Hematopoietic multipotent progenitor cell (in vitro differentiated cells): ENCODE results near the gene C21orf91. TPM values are rescaled to one million over a fixed set of nuclear protein-coding genes. Genes with fewer than 3 reads are reported as not detected.
A peak's percentile ranks its signal among the peaks of the same experiment; 100 is the strongest.
"Not testable (repeated sequence)": the region's sequence is repeated elsewhere in the genome, so short reads cannot be mapped to it uniquely, and the experiment has no call there.

ENCODE experiments used
- DNase-seq, 3 donors: peaks; one replicate each; pipeline ENCODE4 v3.0.0-alpha.2; 2011 to 2015; ENCODE audit warnings: low read depth in 2 of 3, low spot score in 2 of 3
- total RNA-seq: library from RNA; depleted of rRNA; stranded (reverse); fragments of >200 nt; gene quantifications from one replicate; pipeline ENCODE4 v1.2.3, GENCODE V29; 2012

The C21orf91 gene
- total RNA-seq, 1 donor, result 7.8 TPM

- no peak for DNase-seq
Measured at GRCh38 chr21:17781524-17781923, 37.6 kb downstream of the C21orf91 start.

- DNase-seq, result peak in 1 of 3 donors; percentile 59
Measured at GRCh38 chr21:17780539-17780938, 38.6 kb downstream of the C21orf91 start.

DNA sequence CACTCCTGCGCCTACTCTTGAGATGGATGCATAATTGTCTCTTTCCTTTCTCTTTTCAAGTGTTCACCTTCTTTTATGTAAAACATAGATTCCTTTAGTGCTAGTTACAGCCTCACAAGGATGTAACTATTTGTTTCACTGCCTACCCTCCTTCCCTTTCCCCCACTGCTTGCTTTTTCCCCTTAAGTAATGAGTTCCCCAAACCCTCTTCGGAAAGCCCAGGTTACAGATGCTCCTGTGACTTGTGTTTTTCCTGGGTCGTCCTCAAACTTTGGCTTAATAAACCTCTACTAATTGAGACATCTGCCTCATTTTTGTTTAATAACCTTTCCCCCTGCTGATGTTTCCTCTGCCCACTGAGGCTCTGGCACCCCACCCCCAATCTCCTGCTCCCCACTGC is 39.2 kb downstream of the C21orf91 start:
- DNase-seq, result no peak

GRCh38 chr21:17779496-17779895 is 39.7 kb downstream of the C21orf91 start:
- DNase-seq, result no peak

DNA sequence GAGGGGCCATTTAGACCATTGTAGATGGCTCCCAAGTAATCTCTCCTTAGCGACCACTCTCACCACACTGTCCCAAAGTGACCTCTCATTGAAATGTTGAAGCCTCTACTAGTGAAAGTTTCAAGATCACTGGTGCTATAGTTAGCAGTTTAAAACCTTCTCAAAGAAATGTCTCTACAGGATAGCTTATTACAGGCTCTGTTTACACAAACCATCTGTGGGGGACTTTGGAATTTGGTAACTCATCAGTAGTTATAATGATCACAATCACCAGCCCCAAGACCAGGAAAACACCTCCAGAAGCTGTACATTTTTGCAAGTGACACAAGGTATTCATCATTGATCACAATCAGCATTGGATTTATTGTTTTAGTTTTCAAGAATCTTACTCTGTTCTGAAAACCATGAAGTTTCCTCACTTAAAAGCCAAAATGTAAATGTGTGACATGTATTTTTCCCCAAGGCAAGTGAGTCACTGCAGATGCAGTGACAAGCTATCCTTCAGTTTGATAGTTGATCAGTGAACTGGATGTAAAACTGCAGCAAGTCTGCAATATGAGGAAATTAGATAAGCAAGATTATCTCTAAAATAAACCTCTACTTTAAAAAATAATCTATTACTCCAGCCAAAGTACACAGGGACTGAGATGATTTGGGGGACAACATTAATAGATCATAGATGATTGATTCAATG is 41.9 kb downstream of the C21orf91 start:
- peak in 1 of 3 donors; percentile 50 for DNase-seq

DNA sequence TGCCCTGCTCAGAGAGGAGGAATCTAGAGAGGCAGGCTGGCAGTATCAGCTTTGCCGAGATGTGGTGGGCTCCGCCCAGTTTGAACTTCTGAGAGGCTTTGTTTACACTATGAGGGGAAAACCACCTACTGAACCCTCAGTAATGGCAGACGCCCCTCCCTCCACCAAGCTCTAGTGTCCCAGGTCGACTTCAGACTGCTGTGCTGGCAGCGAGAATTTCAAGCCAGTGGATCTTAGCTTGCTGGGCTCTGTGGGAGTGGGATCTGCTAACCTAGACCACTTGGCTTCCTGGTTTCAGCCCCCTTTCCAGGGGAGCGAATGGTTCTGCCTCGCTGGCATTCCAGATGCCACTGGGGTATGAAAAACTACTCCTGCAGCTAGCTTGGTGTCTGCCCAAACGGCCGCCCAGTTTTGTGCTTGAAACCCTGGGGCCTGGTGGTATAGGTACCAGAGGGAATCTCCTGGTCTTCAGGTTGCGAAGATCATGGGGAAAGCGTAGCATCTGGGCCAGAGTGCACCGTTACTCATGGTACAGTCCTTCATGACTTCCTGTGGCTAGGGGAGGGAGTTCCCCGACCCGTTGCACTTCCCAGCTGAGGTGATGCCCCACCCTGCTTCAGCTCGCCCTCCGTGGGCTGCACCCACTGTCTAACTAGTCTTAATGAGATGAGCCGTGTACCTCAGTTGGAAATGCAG is 43.6 kb downstream of the C21orf91 start:
- peak in 1 of 3 donors; percentile 63 for DNase-seq

DNA sequence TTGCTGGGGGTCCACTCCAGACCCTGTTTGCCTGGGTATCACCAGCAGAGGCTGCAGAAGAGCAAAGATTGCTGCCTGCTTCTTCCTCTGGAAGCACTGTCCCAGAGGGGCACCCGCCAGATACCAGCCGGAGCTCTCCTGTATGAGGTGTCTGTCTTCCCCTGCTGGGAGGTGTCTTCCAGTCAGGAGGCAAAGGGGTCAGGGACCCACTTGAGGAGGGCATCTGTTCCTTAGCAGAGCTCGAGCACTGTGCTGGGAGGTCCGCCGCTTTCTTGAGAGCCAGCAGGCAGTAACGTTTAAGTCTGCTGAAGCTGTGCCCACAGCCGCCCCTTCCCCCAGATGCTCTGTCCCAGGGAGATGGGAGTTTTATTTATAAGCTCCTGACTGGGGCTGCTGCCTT is 44.1 kb downstream of the C21orf91 start:
- not testable (repeated sequence) for DNase-seq

DNA sequence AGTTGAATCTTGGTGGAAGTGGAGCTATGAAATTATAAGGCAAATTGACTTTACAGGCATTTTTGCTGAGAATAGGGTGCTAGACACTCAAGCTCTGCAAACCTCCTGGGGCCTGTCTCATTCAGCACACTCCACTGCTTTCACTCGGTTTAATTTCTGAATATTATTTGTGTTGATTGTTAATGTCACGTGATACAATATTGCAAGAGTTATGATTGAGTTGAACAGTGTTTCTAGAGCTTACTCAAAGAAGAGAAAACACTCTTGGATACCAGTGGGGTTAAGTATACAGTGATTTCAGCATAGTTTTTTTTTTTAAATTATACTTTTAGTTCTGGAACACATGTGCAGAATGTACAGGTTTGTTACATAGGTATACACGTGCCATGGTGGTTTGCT is 49.7 kb downstream of the C21orf91 start:
- DNase-seq, result no peak

- DNase-seq, result no peak
Measured at GRCh38 chr21:17768840-17769446, 50.2 kb downstream of the C21orf91 start.

DNA sequence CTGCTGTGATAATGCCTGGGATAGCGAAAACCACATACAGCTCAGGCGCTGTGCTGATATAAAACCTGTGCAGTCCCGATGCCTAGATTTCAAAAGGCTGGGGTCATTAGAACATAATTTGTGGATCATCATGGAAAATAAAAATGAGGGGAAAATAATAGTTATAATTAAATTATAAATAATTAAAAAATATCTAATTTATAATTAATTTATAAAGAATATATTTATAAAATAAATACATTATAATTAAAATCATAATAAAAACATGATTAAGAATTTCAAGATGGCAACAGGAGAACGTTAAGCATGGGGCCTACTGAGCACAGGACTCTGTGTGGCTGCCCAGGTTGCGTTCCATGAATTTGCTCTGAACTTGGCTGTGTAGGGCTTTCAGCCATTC is 53.9 kb downstream of the C21orf91 start:
- no peak for DNase-seq

GRCh38 chr21:17763288-17764037 is 55.7 kb downstream of the C21orf91 start:
- DNase-seq, result no peak

DNA sequence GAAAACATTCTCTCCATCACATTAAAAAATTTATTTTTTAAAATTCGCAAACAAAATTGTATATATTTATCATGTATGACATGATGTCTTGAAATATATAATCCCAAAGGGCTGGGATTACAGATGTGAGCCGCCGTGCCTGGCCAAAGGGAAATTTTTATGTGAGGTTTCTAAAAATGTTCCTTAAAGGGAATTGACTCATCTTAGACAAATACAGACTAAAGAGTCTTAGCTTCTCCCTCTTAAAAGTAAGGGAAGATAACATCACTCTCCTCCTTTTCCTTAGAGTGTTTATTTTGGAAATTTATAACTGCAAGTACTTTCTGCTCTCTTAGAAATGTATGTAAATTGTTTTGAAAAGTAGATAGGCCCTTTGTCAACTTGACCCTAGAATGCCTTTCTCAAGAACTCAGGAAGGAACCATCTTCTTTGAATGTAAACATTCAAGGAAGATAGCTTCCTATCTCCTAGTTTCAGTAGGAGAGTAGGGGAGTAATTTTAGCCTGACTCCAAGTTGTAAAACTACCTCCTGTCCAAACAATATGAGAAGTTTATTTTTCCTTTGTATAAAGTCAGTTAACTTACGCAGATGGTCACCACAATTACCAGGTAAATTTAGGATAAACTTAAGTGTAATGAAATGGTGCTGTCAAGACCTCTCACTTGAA is 59.5 kb downstream of the C21orf91 start:
- no peak for DNase-seq

DNA sequence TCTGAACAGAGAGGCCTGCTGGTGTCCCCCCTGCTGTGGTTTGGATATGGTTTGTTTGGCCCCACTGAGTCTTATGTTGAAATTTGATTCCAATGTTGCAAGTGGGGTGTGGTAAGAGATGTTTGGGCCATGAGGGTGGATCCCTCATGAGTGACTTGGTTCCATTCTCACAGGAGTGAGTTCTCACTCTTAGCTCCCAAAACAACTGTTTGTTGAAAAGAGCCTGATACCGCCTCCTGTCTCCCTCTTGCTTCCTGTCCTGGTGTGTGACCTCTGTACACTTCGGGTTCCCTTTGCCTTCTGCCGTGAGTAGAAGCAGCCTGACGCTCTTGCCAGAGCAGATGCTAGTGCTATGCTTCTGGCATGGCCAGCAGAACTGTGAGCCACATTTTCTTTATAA is 60.5 kb downstream of the C21orf91 start:
- DNase-seq, result no peak

DNA sequence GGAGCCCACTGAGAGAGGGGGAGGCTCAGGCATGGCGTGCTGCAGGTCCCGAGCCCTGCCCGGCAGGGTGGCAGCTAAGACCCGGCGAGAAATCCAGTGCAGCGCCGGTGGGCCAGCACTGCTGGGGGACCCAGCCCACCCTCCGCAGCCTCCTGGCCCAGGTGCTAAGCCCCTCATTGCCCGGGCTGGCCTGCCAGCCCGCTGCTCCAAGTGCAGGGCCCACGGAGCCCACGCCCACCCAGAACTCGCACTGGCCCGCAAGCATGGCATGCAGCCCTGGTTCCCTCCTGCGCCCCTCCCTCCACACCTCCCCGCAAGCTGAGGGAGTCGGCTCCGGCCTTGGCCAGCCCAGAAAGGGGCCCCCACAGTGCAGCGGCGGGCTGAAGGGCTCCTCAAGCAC is 61.5 kb downstream of the C21orf91 start:
- DNase-seq, result no peak

DNA sequence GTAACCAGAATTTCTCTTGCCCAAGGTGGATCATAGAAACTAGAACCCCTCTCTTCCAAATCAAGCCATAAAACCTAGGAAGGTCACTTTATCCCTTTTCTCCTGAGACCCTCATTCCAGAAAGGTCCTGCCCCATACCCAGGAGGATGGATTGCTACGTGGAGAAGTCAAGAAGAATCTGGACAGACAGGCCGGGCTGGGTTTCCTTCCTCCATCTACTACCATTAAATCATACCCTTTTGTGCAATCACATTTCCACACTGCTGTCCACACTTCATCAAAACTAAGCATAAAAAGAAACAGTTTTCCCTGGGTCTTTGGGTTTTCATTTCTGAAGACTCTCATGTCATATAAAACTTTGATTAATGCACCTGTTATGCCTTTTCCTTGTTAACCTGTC is 65.4 kb downstream of the C21orf91 start:
- no peak for DNase-seq

DNA sequence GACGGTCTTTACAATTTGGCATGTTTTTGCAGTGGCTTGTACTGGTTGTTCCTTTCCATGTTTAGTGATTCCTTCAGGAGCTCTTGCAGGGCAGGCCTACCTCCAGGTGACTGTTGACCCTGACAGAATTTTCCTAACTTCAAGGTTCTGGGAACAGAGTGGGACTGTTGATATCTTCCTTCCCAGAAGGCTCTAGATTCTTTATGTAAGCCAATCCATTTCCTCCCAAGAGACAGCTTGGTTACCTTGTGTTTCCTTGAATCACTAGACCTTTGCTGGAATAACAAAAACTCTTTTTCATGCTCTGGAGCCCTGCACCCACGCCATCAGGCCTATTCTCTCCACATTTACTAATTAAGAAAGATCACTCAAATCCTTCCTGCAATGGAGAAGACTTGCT is 67.0 kb downstream of the C21orf91 start:
- no peak for DNase-seq

DNA sequence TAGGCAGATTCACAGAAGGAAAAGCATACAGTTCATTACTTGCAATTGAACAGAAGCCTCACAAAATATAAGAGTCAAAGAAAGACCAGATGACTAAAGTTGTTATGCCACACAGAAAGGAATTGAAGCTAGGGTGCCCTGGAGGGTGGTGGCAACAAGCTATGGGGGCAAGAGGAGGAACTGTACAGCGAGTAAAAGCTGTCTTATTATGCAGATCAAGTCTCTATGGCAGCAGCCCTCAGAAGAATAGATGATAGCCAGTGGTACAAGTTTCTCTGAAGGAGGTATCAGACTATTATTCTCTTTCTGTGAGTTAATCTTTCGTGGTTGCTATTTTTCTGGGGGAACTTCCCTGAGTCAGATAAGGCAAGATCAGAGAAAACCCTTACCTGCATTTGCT is 72.2 kb downstream of the C21orf91 start:
- DNase-seq, result no peak

- DNase-seq, result no peak
Measured at GRCh38 chr21:17745086-17745485, 74.1 kb downstream of the C21orf91 start.

- DNase-seq, result no peak
Measured at GRCh38 chr21:17742940-17743592, 76.1 kb downstream of the C21orf91 start.

- DNase-seq, result no peak
Measured at GRCh38 chr21:17742181-17742580, 77.0 kb downstream of the C21orf91 start.
